GM19023 (cell line): ENCODE data around the gene GMPR2.

ENCODE experiments used
- ATAC-seq: cut with Tn5 transposase; IDR thresholded peaks from one replicate; pipeline ENCODE4 v1.9.1; 2021; ENCODE audit warnings: mild to moderate bottlenecking, moderate library complexity; ENCODE audit not compliant: unreplicated experiment

The GMPR2 gene

DNA sequence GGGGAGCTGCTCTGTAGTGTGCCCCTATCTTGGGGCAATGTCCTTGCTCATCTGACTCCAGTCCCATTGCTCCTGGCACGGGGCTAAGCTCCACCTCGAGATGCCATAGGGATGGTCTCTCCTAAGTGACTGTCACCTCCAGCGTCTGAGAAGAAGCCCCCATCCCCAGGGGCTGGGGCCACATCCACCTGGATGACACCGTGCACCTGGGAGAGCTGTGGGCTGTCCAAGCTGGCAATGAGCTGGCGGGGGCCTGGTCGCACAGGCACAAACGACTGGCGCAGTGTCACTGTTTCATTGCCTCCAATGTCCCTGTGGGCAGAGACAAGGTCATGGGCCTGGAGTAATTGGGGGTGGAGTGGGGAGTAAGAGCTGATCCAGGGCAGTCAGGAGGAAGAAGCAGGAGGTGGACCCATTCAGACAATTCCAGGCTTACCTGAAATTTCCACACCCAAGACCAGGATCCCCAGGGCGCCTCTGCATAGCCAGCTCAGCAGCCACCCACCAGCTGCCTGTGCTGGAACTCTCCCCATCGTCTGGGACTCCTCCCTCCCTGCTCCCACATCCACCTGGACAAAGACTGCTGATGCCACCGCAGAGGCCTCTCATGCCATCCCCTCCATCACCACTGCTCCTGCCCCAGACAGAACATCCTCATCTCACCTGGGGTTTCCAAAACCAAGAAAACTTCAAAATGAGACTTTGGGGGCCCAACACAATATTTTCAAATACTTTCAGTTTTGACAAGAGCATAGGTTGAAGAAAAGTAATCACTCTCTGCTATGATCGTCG is 16.7 kb downstream of the GMPR2 start:
- no peak for ATAC-seq

DNA sequence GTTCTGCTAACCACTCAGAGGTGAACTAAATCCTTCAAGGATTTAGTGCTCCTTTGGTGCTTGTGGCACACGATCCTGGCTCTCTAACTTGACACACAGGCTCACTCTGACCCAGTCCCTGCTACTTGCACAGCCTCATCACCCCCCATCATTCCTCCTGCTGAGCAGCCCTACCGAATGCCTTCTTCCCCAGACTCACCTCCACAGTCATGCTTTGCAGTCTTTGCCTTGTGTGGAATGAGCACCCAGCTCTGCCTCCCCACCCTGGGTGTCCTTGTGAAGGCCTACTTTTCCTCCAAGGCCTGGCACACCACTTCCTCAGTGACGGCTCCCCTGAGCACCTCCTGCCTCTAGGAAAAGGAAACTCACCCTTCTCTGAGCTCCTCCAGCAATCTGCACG is 17.6 kb downstream of the GMPR2 start:
- no peak for ATAC-seq

DNA sequence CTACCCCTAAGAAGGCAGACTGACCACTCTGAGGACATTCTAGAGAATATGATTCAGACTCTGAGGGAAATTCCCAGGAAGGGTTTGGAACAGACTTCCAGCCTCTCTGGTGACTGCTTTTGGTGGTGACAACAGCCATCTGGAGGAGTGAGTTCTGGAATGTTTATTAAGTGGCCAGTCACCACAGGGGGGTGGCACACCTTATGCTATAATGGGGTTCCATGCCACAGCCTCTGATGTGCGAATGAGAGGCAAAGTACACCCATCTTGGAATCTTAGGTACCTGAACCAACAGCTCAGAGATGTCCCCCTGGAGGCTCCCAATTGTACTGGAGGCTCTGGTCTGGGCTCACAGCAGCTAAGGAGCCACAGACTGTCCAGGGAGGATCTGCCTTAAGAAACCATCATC is 19.2 kb downstream of the GMPR2 start:
- no peak for ATAC-seq

GRCh38 chr14:24252289-24253124 is 19.8 kb downstream of the GMPR2 start:
- ATAC-seq = no peak

DNA sequence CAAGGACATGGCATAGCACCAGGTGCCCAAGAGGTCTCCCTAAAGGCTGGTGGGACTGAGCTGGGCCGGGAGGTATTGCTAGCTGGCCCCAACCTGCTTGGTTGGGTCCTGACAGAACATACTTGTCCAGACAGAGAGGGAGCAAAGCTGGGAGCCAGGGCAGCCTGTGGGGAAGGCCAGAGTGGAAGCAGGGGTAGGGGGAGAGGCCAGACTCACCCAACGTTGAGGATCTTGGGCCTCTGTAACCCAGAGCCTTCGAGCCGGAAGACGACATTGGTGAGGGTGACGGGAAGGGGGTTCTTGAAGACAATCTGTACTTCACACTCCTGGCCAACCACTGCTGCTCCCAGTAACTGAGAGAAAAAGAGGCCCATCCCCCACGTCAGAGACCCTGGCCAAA is 21.2 kb downstream of the GMPR2 start:
- ATAC-seq = no peak

DNA sequence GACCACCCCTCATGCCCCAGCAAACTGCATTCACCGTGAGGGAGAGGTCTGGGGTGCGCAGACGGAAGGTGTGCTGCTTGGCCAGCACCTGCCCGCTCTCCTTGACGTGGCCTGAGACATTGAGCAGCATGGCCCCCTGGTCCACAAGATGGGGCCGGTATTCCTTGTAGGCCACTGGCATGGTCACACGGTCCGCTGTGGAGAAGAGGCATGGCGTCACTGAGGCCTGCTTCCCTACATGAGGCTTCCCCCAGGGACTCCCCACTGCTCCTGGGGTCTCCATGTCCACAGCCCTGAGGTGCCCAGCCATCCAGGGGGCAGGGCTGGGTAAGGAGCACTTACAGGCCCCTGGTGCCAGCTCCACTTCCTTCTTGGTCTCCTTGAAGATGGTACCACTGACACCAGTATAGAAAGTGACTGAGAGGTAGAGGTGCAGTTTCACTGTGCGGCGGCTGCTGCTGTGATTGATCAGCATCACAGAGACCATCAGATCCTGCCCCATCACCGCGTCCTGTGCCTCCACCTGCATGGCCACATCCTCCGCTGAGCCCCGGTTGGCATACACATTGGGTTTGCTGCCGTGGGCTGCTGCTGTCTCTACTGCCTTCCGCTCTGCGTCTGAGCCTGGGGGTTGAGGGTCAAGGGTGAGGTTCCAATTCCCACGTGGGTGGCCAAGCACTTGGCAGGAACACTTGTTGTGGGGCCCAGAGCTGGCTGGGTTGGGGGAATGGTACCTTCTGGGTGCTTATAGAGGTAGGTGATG is 22.1 kb downstream of the GMPR2 start:
- no peak for ATAC-seq

DNA sequence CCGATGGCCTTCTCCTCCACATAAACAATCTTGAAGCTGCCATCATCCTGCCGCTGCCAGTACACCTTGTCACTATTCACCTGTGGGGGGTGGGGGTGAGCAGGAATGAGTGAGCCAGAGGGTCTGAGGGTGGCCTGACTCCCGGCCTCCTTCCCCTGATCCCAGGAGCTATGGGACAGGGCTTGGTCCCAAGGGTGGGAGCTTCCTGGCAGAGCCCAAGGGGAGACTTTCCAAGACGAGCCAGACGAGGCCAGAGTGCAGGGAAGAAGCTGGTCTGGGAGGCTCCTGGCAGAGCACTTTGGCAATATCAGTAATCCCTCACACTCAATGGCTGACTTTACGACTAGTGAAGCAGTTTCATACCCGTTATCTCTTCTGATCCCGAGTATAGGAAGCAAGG is 22.7 kb downstream of the GMPR2 start:
- ATAC-seq = no peak

- ATAC-seq = no peak
Measured at GRCh38 chr14:24255931-24256711, 23.4 kb downstream of the GMPR2 start.

GRCh38 chr14:24256960-24257359 is 24.2 kb downstream of the GMPR2 start:
- no peak for ATAC-seq

DNA sequence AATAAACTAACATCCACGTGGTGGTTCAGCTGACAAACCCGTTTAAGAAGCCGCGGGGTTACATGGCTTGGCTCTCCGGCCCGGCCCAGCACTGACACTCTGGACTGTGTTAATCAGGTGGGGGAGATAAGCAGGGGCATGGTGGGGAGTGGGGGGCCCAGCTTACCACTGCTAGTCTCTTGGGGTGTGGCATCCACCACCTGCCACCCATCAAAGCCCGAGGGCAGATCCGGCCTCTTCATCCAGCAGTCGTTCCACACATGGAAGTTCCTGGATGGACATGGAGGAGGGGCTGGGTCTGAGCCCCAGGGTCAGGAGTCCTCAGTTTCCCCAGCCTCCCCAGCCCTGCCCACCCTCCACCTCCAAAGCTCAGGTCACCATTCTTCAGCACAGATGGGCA is 25.4 kb downstream of the GMPR2 start:
- no peak for ATAC-seq

DNA sequence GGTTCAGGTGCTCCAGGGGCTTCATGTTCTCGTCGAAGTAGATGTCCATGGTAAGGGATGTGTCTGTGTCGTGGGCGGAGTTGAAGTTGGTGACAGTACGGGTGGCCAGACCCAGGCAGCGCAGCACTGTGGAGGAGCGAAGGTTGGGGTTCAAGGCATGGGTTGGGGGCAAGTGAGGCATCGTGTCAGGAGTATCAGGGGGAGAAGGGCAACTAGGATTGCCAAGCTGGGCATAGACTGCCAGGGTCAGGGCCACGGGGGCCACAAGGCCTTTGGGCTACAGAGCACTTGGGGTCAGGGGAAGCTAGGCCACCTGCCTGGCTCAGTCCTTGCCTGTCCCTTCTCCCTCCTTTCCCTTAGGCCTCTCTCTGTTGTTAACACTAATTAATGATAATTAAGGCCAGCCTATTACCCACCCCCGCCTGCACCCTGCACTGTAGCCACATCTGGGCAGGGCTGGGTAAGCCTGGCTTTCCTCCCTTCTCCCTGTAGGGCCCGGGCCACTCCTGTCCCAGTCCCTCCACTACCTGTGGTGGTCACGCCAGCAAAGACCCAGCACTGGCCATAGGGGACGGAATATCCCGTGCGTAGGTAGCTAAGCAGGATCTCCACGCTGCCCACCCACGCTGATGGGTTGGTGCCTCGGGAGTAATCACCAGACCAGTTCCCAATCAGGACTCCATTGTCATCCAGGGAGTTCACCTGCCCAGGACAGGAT is 26.0 kb downstream of the GMPR2 start:
- ATAC-seq = no peak

- ATAC-seq = no peak
Measured at GRCh38 chr14:24259282-24260025, 26.7 kb downstream of the GMPR2 start.

GRCh38 chr14:24260026-24260779 is 27.5 kb downstream of the GMPR2 start:
- no peak for ATAC-seq

GRCh38 chr14:24260780-24261157 is 28.0 kb downstream of the GMPR2 start:
- no peak for ATAC-seq

DNA sequence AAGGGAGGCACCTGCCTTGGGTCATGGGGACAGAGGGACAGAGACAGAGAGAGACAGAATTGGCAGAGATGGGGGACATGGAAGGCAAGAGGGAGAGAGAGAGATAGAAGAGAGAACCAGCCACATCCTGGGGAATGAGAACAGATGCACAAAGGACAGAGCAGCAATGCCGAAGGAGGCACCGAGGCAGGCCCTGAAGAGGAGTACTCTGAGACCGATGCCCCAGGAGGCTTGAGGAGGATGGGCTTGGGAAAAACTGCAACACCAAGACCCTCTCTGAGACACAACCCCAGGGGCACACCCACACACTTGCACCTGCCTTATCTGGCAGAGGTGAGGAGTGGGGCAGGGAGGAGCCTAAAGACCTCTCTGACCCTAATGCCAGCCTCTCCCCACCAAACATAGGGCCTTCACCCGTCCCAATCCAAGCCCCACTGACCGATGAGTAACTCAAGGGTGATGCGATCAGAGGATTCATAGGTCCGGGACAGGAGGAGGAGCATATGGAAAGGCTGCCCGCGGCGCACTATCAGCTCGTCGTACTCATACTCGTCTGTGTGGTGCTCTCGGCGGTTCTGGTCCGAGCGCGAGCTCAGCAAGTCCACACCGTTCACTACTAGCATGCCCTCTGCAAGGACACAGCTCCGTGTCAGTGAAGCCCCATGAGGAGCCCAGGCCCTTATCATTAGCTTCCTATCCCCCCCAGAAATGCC is 28.7 kb downstream of the GMPR2 start:
- ATAC-seq = no peak

- no peak for ATAC-seq
Measured at GRCh38 chr14:24261969-24262327, 29.2 kb downstream of the GMPR2 start.

DNA sequence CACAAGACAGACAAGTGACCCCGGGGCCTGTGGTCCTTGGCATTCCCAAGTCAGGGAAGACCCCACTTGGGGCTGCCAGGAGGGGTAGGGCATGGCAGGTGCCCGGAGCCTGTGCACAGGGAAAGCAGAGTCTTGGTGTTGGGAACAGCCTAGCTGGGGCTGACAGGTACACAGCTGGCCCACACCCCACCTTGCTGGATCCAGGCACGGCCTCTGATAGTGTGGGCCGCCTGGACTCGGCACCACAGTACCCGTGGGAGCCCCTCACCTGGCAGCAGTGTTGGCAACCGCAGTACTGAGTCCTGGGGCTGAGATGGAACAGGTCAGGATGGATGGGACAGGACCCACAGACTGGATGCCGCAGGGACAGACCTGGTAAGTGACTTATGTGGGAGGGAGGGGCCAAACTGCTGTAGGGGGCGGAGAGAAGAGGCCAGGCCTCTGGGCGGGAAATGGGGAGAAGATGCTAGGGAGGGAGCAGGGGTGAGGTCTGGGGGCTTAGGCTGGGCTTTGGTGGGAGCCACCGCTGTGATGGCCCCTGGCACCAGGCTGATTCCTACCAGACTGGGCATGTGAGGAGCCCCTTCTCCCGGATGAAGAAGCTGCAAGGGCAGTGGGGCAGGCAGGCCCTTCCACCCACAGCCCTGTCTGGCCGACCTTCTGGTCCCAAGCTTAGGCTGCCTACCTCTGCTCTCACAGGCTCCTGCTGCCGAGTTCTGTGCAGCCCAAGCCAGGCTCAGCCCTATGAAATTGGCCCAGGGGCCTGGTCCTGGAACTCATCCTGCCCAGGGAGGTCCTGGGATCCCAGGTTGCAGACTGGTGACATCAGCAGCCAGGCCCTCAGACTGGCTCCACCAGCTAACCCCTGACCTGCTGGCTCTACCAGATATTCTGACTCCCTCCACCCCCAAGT is 30.3 kb downstream of the GMPR2 start, which contains the start of gene TGM1:
Gene TGM1, minus strand, starts transcription at position 357 of the 913 bp plus-strand sequence. CDS start 825 bp downstream, outside the sequence.
- ATAC-seq = no peak
